ENCODE measurements around the gene PPIG. TPM values are rescaled to one million over a fixed set of nuclear protein-coding genes. Genes with fewer than 3 reads are reported as not detected.
"Not testable (repeated sequence)": the region's sequence is repeated elsewhere in the genome, so short reads cannot be mapped to it uniquely, and the experiment has no call there.

The PPIG gene
- total RNA-seq, 1 donor from 2014 or later: 54.9 TPM

GRCh38 chr2:169596546-169596945, 12.4 kb downstream of the PPIG start:
- DNase-seq: not testable (repeated sequence)

GRCh38 chr2:169598982-169599381, 14.8 kb downstream of the PPIG start:
- no peak for DNase-seq

- DNase-seq: no peak
Observed at GRCh38 chr2:169599568-169599967, 15.4 kb downstream of the PPIG start.

- no peak for DNase-seq
Observed at GRCh38 chr2:169609264-169609663, 25.1 kb downstream of the PPIG start.

GRCh38 chr2:169613876-169614275, 29.7 kb downstream of the PPIG start:
- no peak for DNase-seq

GRCh38 chr2:169615982-169616381, 31.8 kb downstream of the PPIG start:
- not testable (repeated sequence) for DNase-seq

- no peak for DNase-seq
Observed at GRCh38 chr2:169619946-169620345, 35.8 kb downstream of the PPIG start.

- DNase-seq: no peak
Observed at GRCh38 chr2:169620509-169620908, 36.4 kb downstream of the PPIG start.

- no peak for DNase-seq
Observed at GRCh38 chr2:169623235-169623634, 39.1 kb downstream of the PPIG start.

- DNase-seq: no peak
Observed at GRCh38 chr2:169625781-169626180, 41.6 kb downstream of the PPIG start.

GRCh38 chr2:169636440-169637097, 52.4 kb downstream of the PPIG start:
- DNase-seq: no peak

- no peak for DNase-seq
Observed at GRCh38 chr2:169637620-169638019, 53.5 kb downstream of the PPIG start.

GRCh38 chr2:169640104-169640503, 56.0 kb downstream of the PPIG start:
- DNase-seq: no peak

GRCh38 chr2:169641464-169641863, 57.3 kb downstream of the PPIG start:
- no peak for DNase-seq

GRCh38 chr2:169644173-169644572, 60.0 kb downstream of the PPIG start:
- no peak for DNase-seq

GRCh38 chr2:169647496-169647895, 63.3 kb downstream of the PPIG start:
- DNase-seq: no peak

- no peak for DNase-seq
Observed at GRCh38 chr2:169649278-169649677, 65.1 kb downstream of the PPIG start.

- DNase-seq: no peak
Observed at GRCh38 chr2:169653636-169654035, 69.5 kb downstream of the PPIG start.

GRCh38 chr2:169656164-169656563, 72.0 kb downstream of the PPIG start:
- DNase-seq: no peak

GRCh38 chr2:169658877-169659276, 74.7 kb downstream of the PPIG start:
- DNase-seq: no peak

GRCh38 chr2:169659320-169659719, 75.2 kb downstream of the PPIG start:
- DNase-seq: no peak

GRCh38 chr2:169661265-169661664, 77.1 kb downstream of the PPIG start:
- no peak for DNase-seq

- DNase-seq: no peak
Observed at GRCh38 chr2:169662744-169663143, 78.6 kb downstream of the PPIG start.

- no peak for DNase-seq
Observed at GRCh38 chr2:169663247-169663646, 79.1 kb downstream of the PPIG start.

- DNase-seq: no peak
Observed at GRCh38 chr2:169664600-169664977, 80.4 kb downstream of the PPIG start.
